ENCODE results near the gene VIT.
A peak's percentile ranks its signal among the peaks of the same experiment; 100 is the strongest.

VIT gene

GRCh38 chr2:36777788-36778187, 81.3 kb downstream of the VIT start:
- no peak for DNase-seq (ENCODE audit: low read depth)
- TF ChIP-seq, protein P1, sequence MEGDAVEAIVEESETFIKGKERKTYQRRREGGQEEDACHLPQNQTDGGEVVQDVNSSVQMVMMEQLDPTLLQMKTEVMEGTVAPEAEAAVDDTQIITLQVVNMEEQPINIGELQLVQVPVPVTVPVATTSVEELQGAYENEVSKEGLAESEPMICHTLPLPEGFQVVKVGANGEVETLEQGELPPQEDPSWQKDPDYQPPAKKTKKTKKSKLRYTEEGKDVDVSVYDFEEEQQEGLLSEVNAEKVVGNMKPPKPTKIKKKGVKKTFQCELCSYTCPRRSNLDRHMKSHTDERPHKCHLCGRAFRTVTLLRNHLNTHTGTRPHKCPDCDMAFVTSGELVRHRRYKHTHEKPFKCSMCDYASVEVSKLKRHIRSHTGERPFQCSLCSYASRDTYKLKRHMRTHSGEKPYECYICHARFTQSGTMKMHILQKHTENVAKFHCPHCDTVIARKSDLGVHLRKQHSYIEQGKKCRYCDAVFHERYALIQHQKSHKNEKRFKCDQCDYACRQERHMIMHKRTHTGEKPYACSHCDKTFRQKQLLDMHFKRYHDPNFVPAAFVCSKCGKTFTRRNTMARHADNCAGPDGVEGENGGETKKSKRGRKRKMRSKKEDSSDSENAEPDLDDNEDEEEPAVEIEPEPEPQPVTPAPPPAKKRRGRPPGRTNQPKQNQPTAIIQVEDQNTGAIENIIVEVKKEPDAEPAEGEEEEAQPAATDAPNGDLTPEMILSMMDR (IDR thresholded peaks at IDR 0.05; ENCODE audit: control insufficient read depth, insufficient read depth, low read depth, low read length, missing control alignments), result no peak

DNA sequence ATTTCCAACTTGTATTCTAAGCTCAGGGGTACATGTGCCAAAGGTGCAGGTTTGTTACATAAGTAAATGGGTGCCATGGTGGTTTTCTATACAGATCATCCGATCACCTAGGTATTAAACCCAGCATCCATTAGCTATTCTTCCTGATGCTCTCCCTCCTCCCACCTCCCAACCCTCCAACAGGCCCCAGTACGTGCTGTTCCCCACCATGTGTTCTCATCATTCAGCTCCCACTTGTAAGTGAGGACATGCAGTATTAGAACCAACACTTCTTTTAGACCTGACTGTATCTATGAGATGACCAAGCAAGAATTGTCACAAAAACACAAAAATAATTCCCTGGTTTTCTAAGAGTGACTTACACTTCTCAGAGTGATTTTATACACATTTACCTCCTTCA, 83.0 kb downstream of the VIT start:
- H3K4me3 ChIP-seq (ENCODE audit: control insufficient read depth, low read depth, low read length), result no peak overlapping the region
- TF ChIP-seq, protein P1 (IDR thresholded peaks at IDR 0.05; ENCODE audit: control insufficient read depth, insufficient read depth, low read depth, low read length, missing control alignments), result no peak
- no peak for DNase-seq (ENCODE audit: low read depth)

More at GRCh38 chr2:36777788-36778187, 81.3 kb downstream of the VIT start:
- H3K4me3 ChIP-seq (ENCODE audit: control insufficient read depth, low read depth, low read length), result no peak overlapping the region

GRCh38 chr2:36780231-36780839, 83.8 kb downstream of the VIT start:
- TF ChIP-seq, protein P1 (IDR thresholded peaks at IDR 0.05; ENCODE audit: control insufficient read depth, insufficient read depth, low read depth, low read length, missing control alignments), result peak; percentile 70
- peak; percentile 35 for DNase-seq (ENCODE audit: low read depth)
- H3K4me3 ChIP-seq (ENCODE audit: control insufficient read depth, low read depth, low read length), result peak overlapping the region; percentile 16

- H3K4me3 ChIP-seq (ENCODE audit: control insufficient read depth, low read depth, low read length), result no peak overlapping the region
Observed at GRCh38 chr2:36781907-36782720, 85.6 kb downstream of the VIT start.

DNA sequence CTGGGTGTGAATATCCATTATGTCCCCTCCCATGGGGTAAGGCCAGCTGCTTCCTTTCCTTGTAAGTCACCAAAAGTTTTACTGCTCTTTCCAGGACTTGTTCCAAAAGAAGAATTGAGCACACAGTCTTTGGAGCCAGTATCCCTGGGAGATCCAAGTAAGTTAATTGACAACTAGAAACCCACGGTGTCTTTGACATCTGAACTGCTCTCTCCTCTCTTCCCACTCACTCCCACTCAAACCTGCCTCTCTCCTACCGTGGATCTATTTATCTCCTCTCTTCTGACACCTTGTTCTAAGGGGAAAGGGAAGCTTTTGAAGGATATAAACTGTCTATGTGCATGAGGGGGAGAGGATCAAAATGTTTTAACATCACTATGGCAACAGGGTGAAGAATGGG, 86.7 kb downstream of the VIT start:
- TF ChIP-seq, protein P1 (IDR thresholded peaks at IDR 0.05; ENCODE audit: control insufficient read depth, insufficient read depth, low read depth, low read length, missing control alignments), result no peak
- no peak for DNase-seq (ENCODE audit: low read depth)

More at GRCh38 chr2:36781907-36782720, 85.6 kb downstream of the VIT start:
- DNase-seq (ENCODE audit: low read depth), result no peak
- TF ChIP-seq, protein P1 (IDR thresholded peaks at IDR 0.05; ENCODE audit: control insufficient read depth, insufficient read depth, low read depth, low read length, missing control alignments), result no peak

DNA sequence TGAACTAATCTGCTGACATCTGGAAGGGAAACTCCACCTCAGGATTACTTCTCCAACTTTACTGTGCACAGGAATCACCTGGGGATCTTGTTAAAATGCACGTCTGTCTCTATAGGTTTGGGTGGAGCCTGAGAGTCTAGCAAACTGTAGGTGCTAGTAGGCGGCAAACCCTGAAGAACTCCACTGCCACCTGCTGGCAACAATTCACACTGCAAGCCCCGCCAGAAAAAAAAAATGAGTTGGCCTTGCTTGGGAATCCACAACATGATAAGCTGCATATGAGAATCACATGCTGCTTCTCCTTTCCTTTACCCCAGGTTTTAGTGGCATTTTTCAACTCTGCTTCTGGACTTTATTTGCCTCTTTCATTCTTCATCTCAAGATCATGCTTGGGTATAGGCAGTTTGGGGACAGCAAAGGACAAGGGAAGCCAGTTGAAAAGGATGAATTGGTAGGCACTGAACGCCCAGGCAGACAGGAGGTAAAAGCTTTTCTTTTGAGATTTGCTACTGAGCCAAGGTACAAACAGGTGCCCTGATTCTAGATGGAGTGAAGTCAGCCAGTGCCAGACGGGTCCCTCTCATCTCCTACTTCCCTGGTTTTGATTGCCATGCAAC, 88.8 kb downstream of the VIT start:
- peak; percentile 16 for DNase-seq (ENCODE audit: low read depth)
- H3K4me3 ChIP-seq (ENCODE audit: control insufficient read depth, low read depth, low read length), result no peak overlapping the region
- TF ChIP-seq, protein P1 (IDR thresholded peaks at IDR 0.05; ENCODE audit: control insufficient read depth, insufficient read depth, low read depth, low read length, missing control alignments), result peak; percentile 95

More for the DNA sequence above, 86.7 kb downstream of the VIT start:
- H3K4me3 ChIP-seq (ENCODE audit: control insufficient read depth, low read depth, low read length), result no peak overlapping the region

All from AG09309 (cell line).